Measurements from ENCODE around the gene NR5A1.

The NR5A1 gene

DNA sequence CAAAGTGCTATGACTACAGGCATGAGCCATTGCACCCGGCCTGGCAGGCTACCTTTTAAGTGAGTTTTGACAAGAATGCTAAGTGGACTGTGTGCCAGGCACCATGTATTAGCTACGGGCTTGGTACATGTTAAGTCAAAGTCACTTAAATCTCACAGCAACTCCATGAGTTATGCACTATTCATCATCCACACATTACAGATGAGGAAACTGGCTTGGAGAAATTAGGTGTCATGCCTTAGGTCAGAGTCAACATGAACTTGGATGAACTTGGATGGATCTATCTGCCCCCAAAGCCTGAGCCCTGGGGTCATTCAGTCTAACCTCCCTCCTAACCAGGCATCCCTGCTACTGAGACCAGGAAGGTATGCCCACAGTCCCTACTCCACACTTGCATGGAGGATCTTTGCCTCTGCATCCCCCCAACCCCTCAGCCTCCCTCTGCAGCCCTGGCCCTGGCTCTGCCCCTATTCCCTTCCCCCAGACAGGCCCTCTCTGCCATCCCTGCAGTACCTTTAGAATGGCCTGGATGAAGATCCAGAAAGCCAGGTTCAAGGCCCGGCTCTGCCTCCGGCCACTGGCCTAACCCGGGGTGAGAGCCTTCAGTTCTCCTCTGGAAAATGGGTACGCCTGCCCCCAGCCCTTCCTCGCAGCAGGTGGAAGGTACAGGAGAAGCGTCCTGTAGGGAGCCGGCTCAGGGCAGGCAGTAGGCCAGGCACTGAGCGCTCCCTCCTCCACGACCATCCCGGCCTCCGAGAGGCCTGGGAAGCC, 57.6 kb downstream of the NR5A1 start:
- H3K9me2 ChIP-seq (replicated peaks; ENCODE audit: insufficient read depth, low read length) = no peaks in the 10 kb centered on the region
- H2AFZ ChIP-seq (ENCODE audit: low read depth, low read length, severe bottlenecking) = no peak overlapping the region
- no peaks in the 10 kb centered on the region for H3K79me2 ChIP-seq (ENCODE audit: insufficient read depth, low read length)
- no peak overlapping the region for H3K4me3 ChIP-seq (ENCODE audit: insufficient read depth, low read length, poor library complexity, severe bottlenecking)
- H3K36me3 ChIP-seq (ENCODE audit: low read length) = no peaks in the 10 kb centered on the region
- no peaks in the 10 kb centered on the region for H4K20me1 ChIP-seq (ENCODE audit: low read depth, low read length)
- no peak overlapping the region for H3K27ac ChIP-seq (ENCODE audit: low read depth, low read length)
- H3F3A ChIP-seq (ENCODE audit: insufficient read depth) = no peaks in the 10 kb centered on the region
- H3K27me3 ChIP-seq (ENCODE audit: low read length) = no peaks in the 10 kb centered on the region
- no peak overlapping the region for H3K4me2 ChIP-seq (ENCODE audit: low read depth, low read length, poor library complexity, severe bottlenecking)
- no peak for TF ChIP-seq EZH2phosphoT487 (conservative IDR thresholded peaks at IDR 0.05; ENCODE audit: low read length)
- TF ChIP-seq, protein P1, sequence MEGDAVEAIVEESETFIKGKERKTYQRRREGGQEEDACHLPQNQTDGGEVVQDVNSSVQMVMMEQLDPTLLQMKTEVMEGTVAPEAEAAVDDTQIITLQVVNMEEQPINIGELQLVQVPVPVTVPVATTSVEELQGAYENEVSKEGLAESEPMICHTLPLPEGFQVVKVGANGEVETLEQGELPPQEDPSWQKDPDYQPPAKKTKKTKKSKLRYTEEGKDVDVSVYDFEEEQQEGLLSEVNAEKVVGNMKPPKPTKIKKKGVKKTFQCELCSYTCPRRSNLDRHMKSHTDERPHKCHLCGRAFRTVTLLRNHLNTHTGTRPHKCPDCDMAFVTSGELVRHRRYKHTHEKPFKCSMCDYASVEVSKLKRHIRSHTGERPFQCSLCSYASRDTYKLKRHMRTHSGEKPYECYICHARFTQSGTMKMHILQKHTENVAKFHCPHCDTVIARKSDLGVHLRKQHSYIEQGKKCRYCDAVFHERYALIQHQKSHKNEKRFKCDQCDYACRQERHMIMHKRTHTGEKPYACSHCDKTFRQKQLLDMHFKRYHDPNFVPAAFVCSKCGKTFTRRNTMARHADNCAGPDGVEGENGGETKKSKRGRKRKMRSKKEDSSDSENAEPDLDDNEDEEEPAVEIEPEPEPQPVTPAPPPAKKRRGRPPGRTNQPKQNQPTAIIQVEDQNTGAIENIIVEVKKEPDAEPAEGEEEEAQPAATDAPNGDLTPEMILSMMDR (IDR thresholded peaks at IDR 0.05; ENCODE audit: insufficient read depth, low read length, poor library complexity, severe bottlenecking) = no peak
- no peak overlapping the region for H3K9ac ChIP-seq (ENCODE audit: low read length)
- no peaks in the 10 kb centered on the region for H3K9me3 ChIP-seq (ENCODE audit: insufficient read depth, low read length)

DNA sequence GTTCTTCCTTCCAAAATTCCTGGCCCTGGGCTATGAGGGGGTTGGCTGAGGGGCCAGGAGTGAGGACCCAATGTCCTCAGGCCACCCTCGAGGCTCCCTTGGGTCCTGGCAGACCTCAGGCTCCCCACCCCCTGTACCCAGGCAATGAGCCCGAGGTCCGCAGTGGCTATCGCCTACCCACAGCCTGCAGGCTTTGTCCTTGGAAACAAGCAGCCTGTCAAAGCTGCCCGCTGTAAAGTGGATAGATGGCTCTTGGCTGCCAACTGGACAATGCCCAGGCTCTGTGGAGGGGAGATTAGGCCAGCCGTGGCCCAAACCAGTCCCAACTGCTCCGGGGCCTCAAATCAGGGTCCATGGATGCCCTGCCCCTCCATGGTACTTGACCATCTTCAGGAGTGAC, 59.2 kb downstream of the NR5A1 start:
- H3K4me2 ChIP-seq (ENCODE audit: low read depth, low read length, poor library complexity, severe bottlenecking) = no peak overlapping the region
- no peaks in the 10 kb centered on the region for H4K20me1 ChIP-seq (ENCODE audit: low read depth, low read length)
- H3K79me2 ChIP-seq (ENCODE audit: insufficient read depth, low read length) = no peaks in the 10 kb centered on the region
- H3K4me3 ChIP-seq (ENCODE audit: insufficient read depth, low read length, poor library complexity, severe bottlenecking) = no peak overlapping the region
- no peaks in the 10 kb centered on the region for H3K9me3 ChIP-seq (ENCODE audit: insufficient read depth, low read length)
- H3K36me3 ChIP-seq (ENCODE audit: low read length) = no peaks in the 10 kb centered on the region
- no peak overlapping the region for H3K9ac ChIP-seq (ENCODE audit: low read length)
- H2AFZ ChIP-seq (ENCODE audit: low read depth, low read length, severe bottlenecking) = no peak overlapping the region
- TF ChIP-seq, protein P1 (IDR thresholded peaks at IDR 0.05; ENCODE audit: insufficient read depth, low read length, poor library complexity, severe bottlenecking) = no peak
- no peak for TF ChIP-seq EZH2phosphoT487 (conservative IDR thresholded peaks at IDR 0.05; ENCODE audit: low read length)
- H3F3A ChIP-seq (ENCODE audit: insufficient read depth) = no peaks in the 10 kb centered on the region
- H3K27me3 ChIP-seq (ENCODE audit: low read length) = no peaks in the 10 kb centered on the region
- H3K9me2 ChIP-seq (replicated peaks; ENCODE audit: insufficient read depth, low read length) = no peaks in the 10 kb centered on the region
- H3K27ac ChIP-seq (ENCODE audit: low read depth, low read length) = no peak overlapping the region

DNA sequence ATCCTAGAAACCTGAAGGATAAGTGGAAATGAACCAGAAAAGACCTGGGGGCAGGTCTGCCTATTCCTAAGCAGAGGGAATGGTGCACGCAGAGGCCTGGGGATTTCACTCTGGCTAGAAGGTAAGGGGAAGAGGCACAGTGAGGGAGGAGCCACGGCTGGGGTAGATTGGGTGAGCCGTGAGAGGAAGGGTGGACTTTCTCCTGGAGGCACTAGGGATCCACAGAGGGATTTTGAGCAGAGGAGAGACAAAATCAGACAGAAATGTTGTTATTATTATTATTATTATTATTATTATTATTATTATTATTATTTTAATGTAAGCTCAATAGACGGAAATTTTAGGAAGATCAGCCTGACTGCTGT, 59.9 kb downstream of the NR5A1 start:
- H2AFZ ChIP-seq (ENCODE audit: low read depth, low read length, severe bottlenecking) = no peak overlapping the region
- H3K27me3 ChIP-seq (ENCODE audit: low read length) = no peaks in the 10 kb centered on the region

More for the DNA sequence above, 59.9 kb downstream of the NR5A1 start:
- Histone ChIP-seq H3K9me3 (ENCODE audit: insufficient read depth, low read length) (no peaks in the 10 kb centered on the region), H3F3A (ENCODE audit: insufficient read depth) (no peaks in the 10 kb centered on the region), H4K20me1 (ENCODE audit: low read depth, low read length) (no peaks in the 10 kb centered on the region), H3K79me2 (ENCODE audit: insufficient read depth, low read length) (no peaks in the 10 kb centered on the region), H3K4me3 (ENCODE audit: insufficient read depth, low read length, poor library complexity, severe bottlenecking) (no peak overlapping the region), H3K27ac (ENCODE audit: low read depth, low read length) (no peak overlapping the region), H3K9ac (ENCODE audit: low read length) (no peak overlapping the region), H3K9me2 (replicated peaks; ENCODE audit: insufficient read depth, low read length) (no peaks in the 10 kb centered on the region), H3K4me2 (ENCODE audit: low read depth, low read length, poor library complexity, severe bottlenecking) (no peak overlapping the region), H3K36me3 (ENCODE audit: low read length) (no peaks in the 10 kb centered on the region)
- TF ChIP-seq, protein P1 (IDR thresholded peaks at IDR 0.05; ENCODE audit: insufficient read depth, low read length, poor library complexity, severe bottlenecking) = no peak
- no peak for TF ChIP-seq EZH2phosphoT487 (conservative IDR thresholded peaks at IDR 0.05; ENCODE audit: low read length)
